GM18498 (cell line): Measurements from ENCODE around the gene PRKD1.

Experiments
- ATAC-seq: cut with Tn5 transposase; IDR thresholded peaks from one replicate; pipeline ENCODE4 v1.9.1; 2021; ENCODE audit warnings: mild to moderate bottlenecking, moderate library complexity; ENCODE audit not compliant: unreplicated experiment

PRKD1 gene

DNA sequence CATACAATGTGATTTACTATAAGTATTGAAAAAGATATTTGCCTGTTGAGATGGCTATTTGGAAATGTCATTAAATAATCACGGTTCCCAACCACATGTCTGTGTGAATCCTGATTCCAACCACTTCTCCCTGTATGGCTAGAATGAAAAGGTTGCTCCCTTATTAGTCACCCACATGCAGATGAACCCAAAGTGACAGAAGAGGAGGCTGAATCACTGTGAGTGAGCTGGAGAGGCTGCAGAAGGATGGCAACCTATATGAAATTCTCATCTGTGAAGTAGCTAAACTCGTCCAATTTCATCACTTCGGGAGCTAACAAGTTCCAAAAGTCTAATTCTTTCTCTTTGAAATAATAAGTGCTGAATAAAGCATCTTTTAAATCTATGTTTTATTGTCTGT lies 300.5 kb downstream of the PRKD1 start:
- ATAC-seq = no peak

DNA sequence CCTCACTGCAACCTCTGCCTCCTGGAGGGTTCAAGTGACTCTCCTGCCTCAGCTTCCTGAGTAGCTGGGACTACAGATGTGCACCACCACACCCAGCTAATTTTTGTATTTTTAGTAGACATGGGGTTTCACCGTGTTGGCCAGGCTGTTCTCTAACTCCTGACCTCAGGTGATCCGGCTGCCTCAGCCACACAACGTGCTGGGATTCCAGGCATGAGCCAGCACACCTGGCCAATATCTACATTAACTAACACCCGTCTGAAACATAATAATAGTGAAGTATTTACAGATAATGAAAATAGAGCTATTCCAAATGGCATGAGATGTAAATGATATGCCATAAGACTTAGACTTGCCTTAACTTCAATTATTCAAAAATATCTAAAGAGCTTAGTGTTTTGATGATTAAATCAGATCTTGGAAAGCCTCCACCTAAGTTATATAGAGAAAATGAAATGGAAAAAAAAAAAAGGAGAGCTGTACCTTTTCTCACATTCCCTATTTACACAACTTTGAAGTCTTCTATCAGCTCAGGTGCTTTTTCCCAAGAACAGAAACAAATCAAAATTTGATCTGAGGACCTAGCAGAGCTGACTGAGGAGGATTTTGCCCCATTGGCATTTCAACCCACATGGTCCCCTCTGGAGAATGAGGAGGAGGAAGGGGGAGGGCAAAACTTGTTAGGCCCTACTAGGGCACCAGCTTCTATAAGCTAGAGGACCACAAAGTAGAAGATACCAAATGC lies 309.2 kb downstream of the PRKD1 start:
- ATAC-seq = no peak

DNA sequence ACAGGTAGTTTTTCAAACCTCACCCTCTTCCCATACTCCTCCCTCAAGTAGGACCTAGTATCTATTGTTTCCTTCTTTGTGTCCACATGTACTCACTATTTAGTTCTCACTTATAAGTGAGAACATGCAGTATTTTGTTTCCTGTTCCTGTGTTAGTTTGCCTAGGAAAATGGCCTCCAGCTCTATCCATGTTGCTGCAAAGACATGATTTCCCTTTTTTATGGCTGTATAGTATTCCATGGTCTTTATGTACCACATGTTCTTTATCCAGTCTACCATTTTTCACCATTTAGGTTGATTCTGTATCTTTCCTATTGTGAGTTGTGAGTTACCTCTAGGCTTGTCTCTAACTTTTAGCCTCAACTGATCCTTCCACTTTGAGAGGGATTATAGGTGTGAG lies 310.7 kb downstream of the PRKD1 start:
- ATAC-seq = no peak

DNA sequence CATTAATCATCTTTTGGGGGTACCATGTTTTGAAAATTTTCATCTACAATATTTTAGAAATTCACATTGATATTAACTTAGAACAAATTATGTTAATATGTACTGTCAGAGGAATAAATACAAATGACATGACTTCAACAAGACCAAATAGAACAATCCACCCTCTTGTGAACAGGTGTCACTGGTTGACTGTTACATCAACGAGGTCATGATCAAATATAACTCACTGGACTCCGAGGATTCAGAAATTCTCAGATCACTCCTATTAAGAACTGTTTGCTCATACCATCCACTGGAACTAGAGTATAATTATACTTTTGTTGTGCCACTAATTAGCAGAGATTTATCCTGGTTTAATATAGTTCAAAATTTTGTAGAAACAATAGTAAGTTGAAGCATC lies 318.8 kb downstream of the PRKD1 start:
- ATAC-seq = no peak

DNA sequence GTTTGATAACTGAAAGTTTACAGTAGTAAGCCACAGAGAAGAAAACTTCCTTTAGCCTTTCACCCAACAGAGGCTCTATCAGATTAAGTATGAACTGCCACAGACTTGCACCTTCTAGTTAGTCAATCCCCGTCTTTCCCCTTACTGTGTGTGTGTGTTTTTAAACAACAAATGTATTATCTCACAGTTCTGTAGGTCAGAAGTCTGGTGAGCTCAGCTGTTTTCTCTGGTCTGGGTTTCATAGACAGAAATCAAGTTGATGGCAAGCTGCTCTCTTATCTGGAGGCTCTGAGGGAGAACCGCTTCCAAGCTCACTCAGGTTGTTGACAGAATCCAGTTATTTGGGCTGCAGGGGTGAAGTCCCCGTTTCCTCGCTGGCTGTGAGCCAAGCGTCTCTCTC lies 320.5 kb downstream of the PRKD1 start:
- no peak for ATAC-seq

DNA sequence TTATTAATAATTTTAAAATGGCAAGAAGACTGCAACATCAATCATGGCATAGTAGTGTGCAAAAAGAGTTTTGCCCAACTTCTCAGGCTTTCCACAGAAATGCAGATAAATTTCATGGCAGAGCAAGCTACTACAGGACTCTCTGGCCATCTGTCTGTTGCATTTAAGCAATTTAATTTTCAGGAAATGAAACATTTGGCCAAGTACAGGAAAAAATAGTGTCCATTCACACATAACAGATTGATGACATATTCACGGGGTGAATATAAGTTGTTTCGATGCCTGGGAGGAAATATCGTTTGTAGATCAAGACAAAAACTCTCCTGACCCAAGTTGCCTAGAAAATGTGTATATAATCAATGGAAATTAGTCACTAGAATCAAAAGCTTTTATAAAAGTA lies 324.0 kb downstream of the PRKD1 start:
- no peak for ATAC-seq

DNA sequence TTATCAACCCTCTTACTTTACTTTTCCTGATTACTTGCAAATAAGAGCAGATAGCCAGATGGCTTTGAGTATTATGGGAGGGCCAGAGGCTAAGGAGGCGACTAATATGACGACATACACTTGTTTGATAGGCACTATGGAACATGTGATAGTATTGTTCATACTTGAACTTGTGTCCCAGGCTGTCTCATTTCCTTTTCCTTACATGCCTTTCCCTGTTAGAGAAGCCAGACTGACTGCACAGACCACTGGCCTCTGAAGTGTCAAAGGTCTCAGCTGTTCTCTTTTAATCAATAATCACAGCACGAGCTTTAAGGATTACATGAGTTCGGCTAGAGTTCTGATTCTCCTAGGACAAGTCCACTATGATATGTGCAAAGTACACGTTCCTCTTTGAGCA lies 326.0 kb downstream of the PRKD1 start:
- no peak for ATAC-seq

DNA sequence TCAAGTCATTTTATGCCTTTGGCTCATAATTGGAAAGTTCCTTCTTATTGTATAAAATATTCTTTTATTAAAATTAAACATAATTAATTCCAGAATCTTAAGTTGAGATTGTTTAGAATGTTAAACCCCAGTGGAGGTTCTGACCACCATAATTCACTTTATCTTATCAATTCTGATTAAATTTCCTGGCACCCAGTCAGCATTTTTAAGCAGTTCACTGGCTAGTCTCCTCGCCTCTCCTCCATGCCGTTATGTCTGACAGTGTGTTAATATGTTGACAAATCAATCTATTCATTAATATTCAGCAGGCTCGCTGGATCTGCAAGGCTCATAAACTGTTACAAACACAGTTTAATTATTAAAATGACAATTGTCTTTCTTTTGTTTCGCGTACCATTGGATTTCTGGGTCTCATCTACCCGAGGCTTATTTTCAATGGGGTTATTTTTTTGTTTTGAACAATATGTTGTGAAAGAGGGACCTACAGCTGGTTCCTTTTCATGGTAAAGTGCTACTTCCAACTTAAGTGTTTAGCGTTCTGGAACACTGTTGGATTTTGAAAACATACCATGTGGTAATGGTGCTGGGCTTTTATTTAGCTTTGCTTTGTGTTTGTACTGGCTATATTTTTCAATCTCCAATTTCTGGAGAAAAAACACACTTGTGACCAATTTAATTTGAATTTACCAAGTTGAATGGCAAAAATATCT lies 339.7 kb downstream of the PRKD1 start:
- no peak for ATAC-seq

DNA sequence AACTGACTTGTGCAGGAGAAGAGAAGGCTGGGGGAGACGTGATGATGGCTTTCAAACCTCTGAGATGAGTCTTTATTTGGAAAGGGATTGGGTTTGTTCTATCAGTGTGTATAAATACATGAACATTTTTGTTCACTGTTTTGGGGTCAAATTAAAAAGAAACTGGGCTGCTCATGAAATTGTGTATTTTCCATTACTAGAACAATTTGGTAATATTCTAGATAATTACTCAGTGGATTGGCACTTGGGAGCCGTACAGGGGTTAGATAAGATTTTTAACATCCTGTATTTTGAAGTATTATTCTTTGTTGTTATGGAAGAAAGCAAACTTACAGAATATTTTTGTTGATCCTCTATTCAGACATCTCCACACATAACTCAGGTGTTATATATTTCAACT lies 340.6 kb downstream of the PRKD1 start:
- ATAC-seq = no peak

DNA sequence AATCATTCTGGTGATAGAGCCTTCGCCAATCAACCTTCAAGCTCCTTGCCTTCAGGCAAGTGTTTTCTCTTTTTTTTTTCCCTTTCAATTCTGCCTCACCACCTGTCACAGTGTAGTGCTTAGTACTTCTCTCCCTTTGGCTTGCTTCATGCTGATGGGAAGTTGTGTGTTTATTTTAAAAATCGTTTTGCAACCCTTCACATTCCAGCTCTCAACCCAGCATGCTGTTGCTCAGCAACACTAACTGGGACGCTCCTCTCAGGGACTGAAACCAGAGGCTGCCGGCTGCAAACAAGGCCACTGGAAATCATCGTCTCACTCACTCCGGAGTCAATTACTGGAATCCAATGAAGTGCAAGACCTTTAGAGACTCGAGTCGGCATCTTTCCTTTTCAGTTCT lies 342.7 kb downstream of the PRKD1 start:
- ATAC-seq = no peak

DNA sequence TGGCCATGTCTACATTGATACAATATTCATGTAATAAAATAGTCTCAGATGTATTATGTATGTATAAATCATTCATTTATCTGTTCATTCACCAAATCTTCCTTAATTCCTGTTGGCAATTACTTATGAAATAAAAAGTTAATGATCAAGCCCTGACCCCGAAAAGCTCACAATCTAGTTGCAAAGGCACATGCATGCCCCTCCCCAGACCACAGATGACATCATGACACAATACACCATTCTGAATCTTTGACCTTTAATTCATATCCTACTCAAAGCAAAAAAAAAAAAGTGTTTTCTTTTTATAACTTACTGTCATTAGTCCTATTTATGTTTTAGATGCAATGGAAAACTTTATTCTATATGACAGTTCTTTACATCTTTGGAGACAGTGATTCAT lies 346.9 kb downstream of the PRKD1 start:
- ATAC-seq = no peak

DNA sequence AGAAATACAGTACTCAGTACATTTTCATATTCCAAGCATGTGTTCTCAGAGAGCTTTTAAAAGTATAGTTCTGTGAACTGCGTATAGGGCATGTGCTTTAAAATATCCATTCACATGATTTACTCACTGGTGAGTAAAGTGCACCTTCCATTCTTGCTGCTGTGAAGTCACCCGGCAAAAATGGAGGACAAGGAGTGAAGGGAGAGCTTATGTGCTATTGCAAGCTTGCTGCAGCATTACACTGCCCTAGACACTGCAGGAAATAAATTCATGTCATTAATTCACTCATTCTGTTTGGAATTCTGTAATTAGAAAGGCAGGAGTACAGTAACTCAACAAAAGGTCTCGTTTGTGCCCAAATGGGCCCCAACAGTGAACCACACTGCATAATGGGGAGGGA lies 347.8 kb downstream of the PRKD1 start:
- no peak for ATAC-seq

DNA sequence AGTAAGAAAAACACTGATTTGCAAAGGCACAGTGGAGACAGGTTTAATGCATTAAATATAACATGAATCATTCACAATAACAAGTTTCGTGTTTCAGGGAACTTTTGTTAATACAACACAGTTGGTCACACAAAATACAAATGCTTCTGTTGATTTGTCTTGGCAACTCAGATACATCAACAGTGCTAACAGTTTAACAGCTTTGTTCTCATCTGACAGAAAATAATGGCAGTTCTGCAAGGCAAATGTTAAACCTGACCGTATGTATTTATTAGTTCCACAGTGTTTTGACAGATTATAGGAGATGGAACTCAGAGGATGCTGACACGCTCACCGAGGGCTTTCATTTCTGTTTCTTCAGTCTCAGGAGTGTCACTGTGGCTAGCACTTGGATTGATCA lies 350.7 kb downstream of the PRKD1 start:
- no peak for ATAC-seq

DNA sequence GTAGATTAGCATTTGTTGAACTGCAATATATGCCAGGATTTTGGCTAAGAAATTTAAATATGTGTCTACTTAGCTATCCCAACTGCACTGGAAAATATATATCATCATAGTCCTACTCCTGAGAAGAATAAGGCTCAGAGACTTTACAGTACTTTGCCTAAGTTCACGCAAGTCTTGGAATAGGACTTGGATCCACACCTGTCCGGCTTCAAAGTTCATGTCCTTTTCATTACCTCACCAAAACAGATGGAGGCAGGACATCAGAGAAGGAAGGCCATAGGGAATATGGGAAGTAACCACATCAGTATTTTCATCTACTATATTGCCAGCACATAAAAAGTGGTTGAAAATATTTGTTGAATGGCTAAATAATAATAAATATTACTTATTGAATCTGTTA lies 358.5 kb downstream of the PRKD1 start:
- no peak for ATAC-seq

DNA sequence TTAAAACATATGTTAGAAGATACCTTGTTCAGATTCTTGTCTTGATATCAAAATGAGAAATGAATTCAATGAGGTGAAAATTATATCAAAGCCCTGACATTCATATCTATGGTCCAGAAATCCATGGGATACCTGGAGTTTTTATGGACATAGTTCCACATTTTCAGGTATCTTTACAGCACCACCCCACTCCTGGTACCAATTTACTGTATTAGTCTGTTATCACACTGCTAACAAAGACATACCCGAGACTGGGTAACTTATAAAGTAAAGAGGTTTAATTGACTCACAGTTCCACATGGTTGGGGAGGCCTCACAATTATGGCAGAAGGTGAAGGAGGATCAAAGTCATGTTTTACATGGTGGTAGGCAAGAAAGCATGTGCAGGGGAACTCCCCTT lies 361.5 kb downstream of the PRKD1 start:
- no peak for ATAC-seq

DNA sequence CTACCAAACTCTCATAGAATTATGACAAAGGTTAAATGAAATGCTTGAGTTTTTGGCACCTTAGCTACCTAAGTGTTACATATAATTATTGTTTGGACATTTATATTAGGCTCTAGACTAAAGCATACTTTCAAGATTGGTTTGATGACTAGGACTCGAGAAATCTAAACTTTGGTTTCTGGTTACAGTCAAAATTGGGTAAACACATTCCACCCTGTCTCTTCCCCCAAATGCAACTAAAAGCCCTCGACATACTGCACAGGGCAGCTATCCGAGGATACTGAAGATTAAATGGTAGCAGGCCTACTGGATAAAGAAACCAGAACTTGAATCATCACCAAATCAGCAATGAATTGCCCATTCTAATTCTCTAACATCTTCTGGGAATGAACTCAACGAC lies 369.1 kb downstream of the PRKD1 start:
- no peak for ATAC-seq

DNA sequence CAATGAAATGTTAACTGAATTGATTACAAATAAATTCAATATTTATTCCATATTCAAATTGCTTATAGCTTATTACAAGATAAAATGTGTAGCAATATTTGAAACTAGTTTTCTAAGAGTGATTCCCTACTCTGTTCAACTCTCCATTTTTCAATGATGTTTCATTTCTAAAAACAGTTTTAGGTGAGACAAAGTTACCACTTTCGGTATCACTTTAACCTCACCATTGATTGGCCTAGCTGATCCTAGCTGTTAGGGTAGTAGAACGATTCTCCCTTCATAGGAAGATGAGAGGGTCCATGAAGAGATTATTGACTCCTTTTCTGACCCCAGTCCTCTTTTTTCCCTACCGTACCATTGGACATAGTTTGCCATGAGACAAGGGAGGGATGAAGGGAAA lies 373.3 kb downstream of the PRKD1 start:
- ATAC-seq = no peak

DNA sequence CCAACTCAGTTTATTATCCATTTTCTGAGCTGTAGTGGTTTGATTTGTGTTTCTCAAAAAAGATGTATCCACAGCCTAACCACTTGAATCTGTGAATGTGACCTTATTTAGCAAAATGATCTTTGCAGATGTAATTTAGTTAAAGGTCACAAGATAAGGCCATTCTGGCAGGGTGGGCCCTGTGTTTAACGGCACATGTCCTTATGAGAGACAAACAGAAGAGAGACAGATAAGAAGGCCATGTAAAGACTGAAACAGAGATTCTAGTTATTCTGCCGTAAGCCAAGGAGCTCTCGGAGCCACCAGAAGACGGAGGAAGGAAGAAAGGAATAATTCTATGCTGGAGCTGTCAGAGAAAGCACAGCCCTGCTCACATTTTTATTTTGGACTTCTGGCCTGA lies 374.2 kb downstream of the PRKD1 start:
- ATAC-seq = no peak

DNA sequence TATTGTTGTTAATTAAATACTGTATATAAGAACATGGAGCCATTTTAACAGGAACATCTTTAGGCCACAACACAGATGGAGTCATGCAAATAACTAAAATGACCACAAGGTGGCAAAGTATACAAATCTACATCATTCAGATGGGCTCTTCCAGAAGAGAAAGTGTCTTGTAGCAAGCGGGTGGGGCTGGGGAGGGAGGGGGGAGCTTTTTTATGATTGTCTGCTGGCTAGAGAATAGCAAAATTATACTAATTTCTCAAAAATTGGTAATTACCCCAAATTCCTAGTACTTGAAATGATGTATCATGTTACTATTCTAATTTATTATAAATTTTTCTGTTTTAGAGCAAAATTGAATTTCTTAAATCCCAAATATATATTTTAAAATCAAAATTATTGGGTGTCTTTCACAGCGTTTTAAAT lies 378.7 kb downstream of the PRKD1 start:
- ATAC-seq = peak; percentile 88

DNA sequence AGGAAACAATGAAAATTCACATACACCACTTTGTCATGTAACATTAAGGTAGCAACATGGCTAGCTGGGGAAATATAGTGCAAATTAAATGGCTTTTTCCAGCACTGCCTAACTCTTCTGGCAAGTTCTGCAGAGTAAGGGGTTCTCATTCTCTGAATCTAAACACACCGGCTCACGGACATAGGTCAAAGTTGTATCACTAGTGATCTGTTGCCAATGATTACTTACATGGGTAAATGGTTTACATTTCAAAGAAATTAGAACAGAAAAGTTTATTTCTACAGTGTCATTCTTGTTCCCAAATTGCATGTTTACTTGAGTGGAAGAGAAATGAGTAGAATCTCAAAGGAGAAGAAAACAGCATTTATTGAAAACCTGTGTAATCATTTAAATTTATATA lies 381.9 kb downstream of the PRKD1 start:
- no peak for ATAC-seq

DNA sequence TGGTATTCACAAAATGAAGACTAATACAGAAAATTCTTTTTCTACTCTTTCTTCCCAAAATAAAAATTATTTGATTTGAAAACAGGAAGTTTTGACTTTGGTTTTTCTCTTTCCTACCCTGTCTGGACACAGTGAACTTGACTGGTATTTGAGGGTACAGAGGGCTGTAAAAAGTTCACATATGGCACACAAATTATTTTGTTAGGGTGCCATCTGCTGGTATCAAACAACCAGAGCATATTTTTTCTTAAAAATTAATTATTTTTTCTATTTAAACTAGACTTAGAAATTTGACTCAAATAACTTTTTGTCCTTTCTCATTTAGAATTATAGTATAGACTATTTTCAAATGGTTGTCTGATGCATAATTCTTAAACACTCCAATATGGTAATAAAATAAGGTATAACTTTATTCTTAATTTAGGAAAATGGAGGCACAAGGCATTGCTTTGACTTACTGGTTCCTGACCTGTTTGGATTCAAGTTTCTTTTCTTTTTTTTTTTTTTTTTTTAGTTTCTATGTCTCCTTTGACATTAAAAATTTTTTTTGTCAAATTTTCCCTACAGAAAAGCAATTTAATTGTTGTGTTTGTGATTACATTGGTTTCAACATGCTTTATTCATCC lies 390.6 kb downstream of the PRKD1 start:
- no peak for ATAC-seq

DNA sequence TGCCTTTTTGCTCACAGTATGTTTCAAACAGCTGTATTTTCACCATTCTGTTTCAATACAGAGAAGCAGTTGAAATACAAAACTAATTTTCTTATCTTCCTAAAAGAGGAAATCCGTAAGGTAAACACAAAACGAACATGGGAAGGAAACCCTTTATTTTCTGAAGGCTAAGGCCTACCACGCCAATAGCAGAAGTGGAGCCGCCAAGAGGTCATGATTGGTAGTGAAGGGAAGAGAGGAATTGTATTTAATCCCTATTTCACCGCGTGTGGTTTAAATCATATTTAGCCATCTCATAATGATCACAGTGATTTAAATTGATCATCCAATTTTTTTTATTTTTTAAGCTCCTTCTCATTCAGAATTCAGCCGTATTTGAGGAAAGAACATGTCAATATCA lies 398.2 kb downstream of the PRKD1 start:
- no peak for ATAC-seq
